ENCODE results near the gene UNC79. TPM values are rescaled to one million over a fixed set of nuclear protein-coding genes. Genes with fewer than 3 reads are reported as not detected.

Gene UNC79
- total and polyA plus RNA-seq, 4 donors: 0.03 to 0.94 (median 0.14) TPM

- WGBS, 2 donors: 91 to 94% methylated on average over 13 of the region's 13 CpGs
- Histone ChIP-seq H3K27me3 (ENCODE audit: control insufficient read depth in 3 of 3, insufficient read depth in 3 of 3, low read length in 2 of 3) (no peaks in the 10 kb centered on the region), H3K27ac (ENCODE audit: low read depth in 1 of 2, low read length in 1 of 2) (no peak overlapping the region), H3K36me3 (ENCODE audit: control insufficient read depth in 4 of 4, insufficient read depth in 4 of 4, low read length in 4 of 4) (no peaks in the 10 kb centered on the region), H3K4me1 (ENCODE audit: control insufficient read depth in 5 of 5, insufficient read depth in 5 of 5, low read length in 5 of 5) (no peaks in the 10 kb centered on the region), H3K9me3 (ENCODE audit: control insufficient read depth in 4 of 4, insufficient read depth in 3 of 4, low read length in 3 of 4) (peaks cover 0 to 3% (median 0%) of the 10 kb centered on the region in 4 donors), H3K4me3 (no peak overlapping the region), H3K9ac (ENCODE audit: insufficient read depth in 1 of 2, low read length in 2 of 2) (no peak overlapping the region)
- TF ChIP-seq CTCF (IDR thresholded peaks at IDR 0.05; ENCODE audit: control extremely low read depth, extremely low read depth): no peak
- DNase-seq: no peak
- no peak for ATAC-seq (ENCODE audit: insufficient read depth, low FRiP score)
Observed at GRCh38 chr14:93720981-93721483, 290.3 kb downstream of the UNC79 start.

GRCh38 chr14:93723001-93723400 is 292.3 kb downstream of the UNC79 start:
- Histone ChIP-seq H3K4me3 (no peak overlapping the region), H3K9me3 (ENCODE audit: control insufficient read depth in 4 of 4, insufficient read depth in 3 of 4, low read length in 3 of 4) (peaks cover 0 to 3% (median 0%) of the 10 kb centered on the region in 4 donors), H3K27ac (ENCODE audit: low read depth in 1 of 2, low read length in 1 of 2) (no peak overlapping the region), H3K4me1 (ENCODE audit: control insufficient read depth in 5 of 5, insufficient read depth in 5 of 5, low read length in 5 of 5) (no peaks in the 10 kb centered on the region), H3K36me3 (ENCODE audit: control insufficient read depth in 4 of 4, insufficient read depth in 4 of 4, low read length in 4 of 4) (no peaks in the 10 kb centered on the region), H3K27me3 (ENCODE audit: control insufficient read depth in 3 of 3, insufficient read depth in 3 of 3, low read length in 2 of 3) (no peaks in the 10 kb centered on the region), H3K9ac (ENCODE audit: insufficient read depth in 1 of 2, low read length in 2 of 2) (no peak overlapping the region)
- ATAC-seq (ENCODE audit: insufficient read depth, low FRiP score): no peak
- no peak for TF ChIP-seq CTCF (IDR thresholded peaks at IDR 0.05; ENCODE audit: control extremely low read depth, extremely low read depth)
- 87 to 94% methylated on average over 4 of the region's 4 CpGs for WGBS, 2 donors
- no peak for DNase-seq

GRCh38 chr14:93725002-93725582 is 294.4 kb downstream of the UNC79 start:
- H3K4me3 ChIP-seq: no peak overlapping the region
- no peak for DNase-seq
- no peaks in the 10 kb centered on the region for H3K4me1 ChIP-seq (ENCODE audit: control insufficient read depth in 5 of 5, insufficient read depth in 5 of 5, low read length in 5 of 5)
- no peak overlapping the region for H3K9ac ChIP-seq (ENCODE audit: insufficient read depth in 1 of 2, low read length in 2 of 2)
- 62 to 66% methylated on average over 20 to 21 of the region's 21 CpGs for WGBS, 2 donors
- H3K27me3 ChIP-seq (ENCODE audit: control insufficient read depth in 3 of 3, insufficient read depth in 3 of 3, low read length in 2 of 3): no peaks in the 10 kb centered on the region
- H3K36me3 ChIP-seq (ENCODE audit: control insufficient read depth in 4 of 4, insufficient read depth in 4 of 4, low read length in 4 of 4): no peaks in the 10 kb centered on the region
- ATAC-seq (ENCODE audit: insufficient read depth, low FRiP score): no peak
- H3K27ac ChIP-seq (ENCODE audit: low read depth in 1 of 2, low read length in 1 of 2): no peak overlapping the region
- TF ChIP-seq CTCF (IDR thresholded peaks at IDR 0.05; ENCODE audit: control extremely low read depth, extremely low read depth): no peak
- peaks cover 0 to 3% (median 0%) of the 10 kb centered on the region in 4 donors for H3K9me3 ChIP-seq (ENCODE audit: control insufficient read depth in 4 of 4, insufficient read depth in 3 of 4, low read length in 3 of 4)

- H3K27me3 ChIP-seq (ENCODE audit: control insufficient read depth in 3 of 3, insufficient read depth in 3 of 3, low read length in 2 of 3): no peaks in the 10 kb centered on the region
- no peaks in the 10 kb centered on the region for H3K4me1 ChIP-seq (ENCODE audit: control insufficient read depth in 5 of 5, insufficient read depth in 5 of 5, low read length in 5 of 5)
- no peak overlapping the region for H3K4me3 ChIP-seq
- DNase-seq: no peak
- no peak overlapping the region for H3K27ac ChIP-seq (ENCODE audit: low read depth in 1 of 2, low read length in 1 of 2)
- H3K9ac ChIP-seq (ENCODE audit: insufficient read depth in 1 of 2, low read length in 2 of 2): no peak overlapping the region
- no peaks in the 10 kb centered on the region for H3K36me3 ChIP-seq (ENCODE audit: control insufficient read depth in 4 of 4, insufficient read depth in 4 of 4, low read length in 4 of 4)
- ATAC-seq (ENCODE audit: insufficient read depth, low FRiP score): no peak
- peaks cover 0 to 3% (median 0%) of the 10 kb centered on the region in 4 donors for H3K9me3 ChIP-seq (ENCODE audit: control insufficient read depth in 4 of 4, insufficient read depth in 3 of 4, low read length in 3 of 4)
- no peak for TF ChIP-seq CTCF (IDR thresholded peaks at IDR 0.05; ENCODE audit: control extremely low read depth, extremely low read depth)
- WGBS, 2 donors: 90 to 91% methylated on average over 9 of the region's 9 CpGs
Observed at GRCh38 chr14:93725993-93726392, 295.3 kb downstream of the UNC79 start.

All from lung (tissue), 12 donors.